OCI-LY3 (cell line): ENCODE data around the gene KLF3.

ENCODE experiments used
- EZH2phosphoT487 ChIP-seq: fragments of 200-600 bp; shearing (Covaris generic); IDR thresholded peaks from 2 replicates; pipeline ENCODE4 v1.6.1; 2018; ENCODE audit warnings: antibody characterized with exemption, mixed run types, low read depth
- TF ChIP-seq, protein P1 (sequence below): fragments of 200-600, 300-600 bp; sonication (generic); IDR thresholded peaks from 2 replicates; pipeline ENCODE4 v1.5.1; 2014; ENCODE audit warnings: antibody characterized with exemption, low read length, low read depth

- TF ChIP-seq, protein P1, sequence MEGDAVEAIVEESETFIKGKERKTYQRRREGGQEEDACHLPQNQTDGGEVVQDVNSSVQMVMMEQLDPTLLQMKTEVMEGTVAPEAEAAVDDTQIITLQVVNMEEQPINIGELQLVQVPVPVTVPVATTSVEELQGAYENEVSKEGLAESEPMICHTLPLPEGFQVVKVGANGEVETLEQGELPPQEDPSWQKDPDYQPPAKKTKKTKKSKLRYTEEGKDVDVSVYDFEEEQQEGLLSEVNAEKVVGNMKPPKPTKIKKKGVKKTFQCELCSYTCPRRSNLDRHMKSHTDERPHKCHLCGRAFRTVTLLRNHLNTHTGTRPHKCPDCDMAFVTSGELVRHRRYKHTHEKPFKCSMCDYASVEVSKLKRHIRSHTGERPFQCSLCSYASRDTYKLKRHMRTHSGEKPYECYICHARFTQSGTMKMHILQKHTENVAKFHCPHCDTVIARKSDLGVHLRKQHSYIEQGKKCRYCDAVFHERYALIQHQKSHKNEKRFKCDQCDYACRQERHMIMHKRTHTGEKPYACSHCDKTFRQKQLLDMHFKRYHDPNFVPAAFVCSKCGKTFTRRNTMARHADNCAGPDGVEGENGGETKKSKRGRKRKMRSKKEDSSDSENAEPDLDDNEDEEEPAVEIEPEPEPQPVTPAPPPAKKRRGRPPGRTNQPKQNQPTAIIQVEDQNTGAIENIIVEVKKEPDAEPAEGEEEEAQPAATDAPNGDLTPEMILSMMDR = peak; percentile 98
- no peak for TF ChIP-seq EZH2phosphoT487
These were observed 67.0 kb downstream of the KLF3 start for GRCh38 chr4:38730830-38731646.
